Stimulated activated memory B cell treated with anti-CD40 and anti-IgM and Interleukin-4, amounts not matched to agents 10 μg/mL and 1 μg/mL and 100 μg/mL, for 72 hours (primary cell): ENCODE data around the gene TMEM205.
"Not testable (repeated sequence)": the region's sequence is repeated elsewhere in the genome, so short reads cannot be mapped to it uniquely, and the experiment has no call there.

ENCODE experiments used
- ATAC-seq: fragments of 150-1000 bp; cut with Tn5 transposase; 2 replicates; pipeline ENCODE4 v1.10.0; 2021
- H3K27ac Mint-ChIP-seq: one replicate; pipeline ENCODE4 v1.8.0; 2022; ENCODE audit warnings: mild to moderate bottlenecking, mixed read lengths
- H3K27me3 Mint-ChIP-seq: one replicate; pipeline ENCODE4 v1.8.0; 2022; ENCODE audit warnings: mixed read lengths
- H3K36me3 Mint-ChIP-seq: one replicate; pipeline ENCODE4 v1.8.0; 2022; ENCODE audit warnings: mixed read lengths
- H3K4me1 Mint-ChIP-seq: one replicate; pipeline ENCODE4 v1.8.0; 2022; ENCODE audit warnings: mixed read lengths
- H3K4me3 Mint-ChIP-seq: one replicate; pipeline ENCODE4 v1.8.0; 2022; ENCODE audit warnings: mild to moderate bottlenecking, moderate library complexity, mixed read lengths
- H3K9me3 Mint-ChIP-seq: one replicate; pipeline ENCODE4 v1.8.0; 2022; ENCODE audit warnings: mixed read lengths

Gene TMEM205

DNA sequence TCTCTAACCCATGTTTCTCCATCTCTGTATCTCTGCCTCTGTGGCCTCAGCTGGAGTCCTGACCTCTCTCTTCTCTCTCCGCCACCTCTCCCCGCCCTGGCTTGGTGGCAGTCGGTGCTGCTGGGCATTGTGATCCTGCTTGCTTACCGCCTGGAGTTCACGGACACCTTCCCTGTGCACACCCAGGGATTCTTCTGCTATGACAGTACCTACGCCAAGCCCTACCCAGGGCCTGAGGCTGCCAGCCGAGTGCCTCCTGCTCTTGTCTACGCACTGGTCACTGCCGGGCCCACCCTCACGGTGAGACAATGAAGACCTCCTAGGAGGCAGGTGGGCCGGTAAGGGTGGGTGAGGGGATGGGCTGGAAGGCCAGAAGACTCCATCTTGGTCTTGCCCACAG, 13.4 kb upstream of the TMEM205 start:
- H3K4me3 Mint-ChIP-seq = no peak overlapping the region
- no peak overlapping the region for H3K27ac Mint-ChIP-seq
- peaks cover 7% of the 10 kb centered on the region for H3K36me3 Mint-ChIP-seq
- H3K9me3 Mint-ChIP-seq = no peaks in the 10 kb centered on the region
- ATAC-seq = no peak
- H3K27me3 Mint-ChIP-seq = peaks cover 38% of the 10 kb centered on the region
- peaks cover 13% of the 10 kb centered on the region for H3K4me1 Mint-ChIP-seq

DNA sequence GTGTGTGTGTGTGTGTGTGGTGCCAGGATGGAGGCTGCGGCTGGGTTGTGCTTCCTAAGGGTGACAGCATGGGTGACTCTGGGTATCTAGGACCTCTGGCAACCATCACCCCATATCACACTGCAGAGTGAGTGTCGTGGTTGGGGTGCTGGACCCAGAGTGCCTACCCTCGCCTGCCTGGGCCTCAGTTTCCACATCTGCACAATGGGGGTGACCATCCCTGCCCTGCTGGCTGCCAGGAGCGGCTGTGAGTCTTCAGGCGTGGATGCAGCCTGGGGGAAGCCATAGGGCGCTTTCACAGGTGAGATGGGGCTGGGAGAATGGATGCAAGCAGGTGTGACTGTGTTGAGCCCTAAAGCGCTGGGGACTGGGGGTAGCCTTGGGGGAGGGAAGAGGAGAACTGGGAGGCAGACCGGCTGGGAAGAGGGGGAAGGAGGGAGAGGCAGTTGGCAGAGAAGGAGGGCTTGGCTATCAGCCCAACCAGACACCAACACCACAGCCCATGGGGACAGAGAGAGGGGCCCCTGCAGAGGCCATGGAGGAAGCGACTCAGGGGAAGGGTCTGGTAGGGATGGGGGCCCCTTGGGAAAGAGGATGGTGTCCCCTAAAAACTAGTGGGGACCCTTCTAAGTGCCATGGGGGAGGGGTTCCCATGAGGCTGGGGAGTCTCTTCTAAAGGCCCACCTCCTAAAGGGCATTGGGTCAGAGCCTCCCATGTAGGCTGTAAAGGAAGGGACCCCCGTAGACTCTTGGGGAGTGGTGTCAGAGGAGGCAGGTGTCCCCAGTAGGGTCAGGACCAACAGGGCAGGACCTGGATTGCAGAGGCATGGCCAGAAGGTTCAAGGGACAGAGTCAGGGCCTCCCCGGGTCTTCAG, 10.8 kb upstream of the TMEM205 start:
- Mint-ChIP-seq H3K27ac (no peak overlapping the region), H3K9me3 (no peaks in the 10 kb centered on the region), H3K36me3 (peaks cover 4% of the 10 kb centered on the region), H3K4me1 (peaks cover 13% of the 10 kb centered on the region), H3K4me3 (no peak overlapping the region), H3K27me3 (peaks cover 38% of the 10 kb centered on the region)
- no peak for ATAC-seq

- H3K27ac Mint-ChIP-seq = no peak overlapping the region
- ATAC-seq = no peak
- H3K36me3 Mint-ChIP-seq = peaks cover 4% of the 10 kb centered on the region
- no peaks in the 10 kb centered on the region for H3K9me3 Mint-ChIP-seq
- H3K4me1 Mint-ChIP-seq = peaks cover 13% of the 10 kb centered on the region
- H3K4me3 Mint-ChIP-seq = peak overlapping the region; percentile 44
- peaks cover 38% of the 10 kb centered on the region for H3K27me3 Mint-ChIP-seq
Observed at GRCh38 chr19:11356074-11356397, 10.0 kb upstream of the TMEM205 start.

DNA sequence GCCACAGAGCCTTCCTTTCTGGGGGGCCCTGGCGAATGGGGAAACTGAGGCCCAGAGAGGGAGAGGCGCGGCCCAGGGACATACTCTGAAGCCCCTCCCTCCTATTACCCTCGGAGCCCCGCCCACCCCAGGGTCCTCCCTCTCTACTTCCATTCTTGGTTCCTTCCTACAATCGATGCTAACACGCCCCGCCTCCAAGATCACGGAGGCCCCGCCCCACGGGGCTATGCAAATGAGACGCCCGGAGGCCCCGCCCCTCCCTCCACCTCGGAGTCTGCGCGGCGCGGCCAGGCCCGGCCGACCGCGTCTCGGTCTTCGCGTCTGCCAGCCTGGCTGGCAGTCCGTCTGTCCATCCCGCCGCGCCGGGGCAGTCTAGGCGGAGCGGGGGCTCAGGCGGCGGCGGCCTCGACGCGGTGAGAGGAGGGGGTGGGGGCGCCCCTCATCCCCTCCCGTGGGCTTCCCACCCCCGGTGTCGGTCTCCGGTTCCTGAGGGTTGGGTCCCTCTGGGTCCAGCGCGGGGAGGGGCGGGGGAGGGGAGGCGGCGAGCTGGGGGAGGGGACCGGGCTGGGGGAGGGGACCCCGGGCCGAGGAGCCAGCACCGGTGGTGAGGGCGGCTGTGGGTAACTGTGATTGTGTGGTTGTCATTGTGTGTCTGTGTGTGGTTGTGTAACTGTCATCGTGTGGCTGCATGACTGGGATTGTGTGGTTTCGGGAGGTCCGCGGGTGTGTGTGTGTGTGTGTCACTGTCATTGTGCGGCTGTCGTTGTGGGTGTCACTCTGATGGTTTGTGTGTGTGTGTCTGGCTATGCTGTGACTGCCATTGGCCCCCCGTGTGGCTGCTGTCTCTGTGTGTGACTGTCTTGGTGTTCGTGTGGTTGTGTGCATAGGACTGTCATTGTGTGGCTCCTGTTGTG, 9.3 kb upstream of the TMEM205 start, which contains the start of gene PLPPR2:
Gene PLPPR2 (plus strand): TSS at position 273 of the 914 bp plus-strand sequence. CDS start 2,242 bp downstream, outside the sequence.
- H3K4me1 Mint-ChIP-seq = peaks cover 13% of the 10 kb centered on the region
- ATAC-seq = peak; percentile 80
- no peaks in the 10 kb centered on the region for H3K9me3 Mint-ChIP-seq
- peaks cover 38% of the 10 kb centered on the region for H3K27me3 Mint-ChIP-seq
- peak within 1 kb of the TSS; percentile 44 for H3K4me3 Mint-ChIP-seq
- H3K27ac Mint-ChIP-seq = peak within 1 kb of the TSS; percentile 1
- H3K36me3 Mint-ChIP-seq = peaks cover 4% of the 10 kb centered on the region

DNA sequence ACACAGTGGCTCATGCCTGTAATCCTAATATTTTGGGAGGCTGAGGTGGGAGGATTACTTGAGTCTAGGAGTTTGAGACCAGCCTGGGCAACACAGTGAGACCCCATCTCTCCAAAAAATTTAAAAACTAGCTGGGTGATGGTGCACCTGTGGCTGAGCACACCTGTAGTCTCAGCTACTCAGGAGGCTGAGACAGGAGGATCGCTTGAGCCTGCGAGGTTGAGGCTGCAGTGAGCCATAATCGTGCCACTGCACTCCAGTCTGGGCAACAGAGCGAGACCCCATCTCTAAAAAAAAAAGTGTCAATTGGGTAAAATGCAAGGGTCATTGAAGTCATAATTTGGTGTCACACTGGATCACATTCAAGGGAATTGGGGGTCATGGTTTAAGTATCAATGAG, 8.0 kb upstream of the TMEM205 start:
- Mint-ChIP-seq H3K4me1 (peaks cover 13% of the 10 kb centered on the region), H3K36me3 (peaks cover 12% of the 10 kb centered on the region), H3K27me3 (peaks cover 38% of the 10 kb centered on the region)
- not testable (repeated sequence) for H3K9me3 Mint-ChIP-seq, H3K27ac Mint-ChIP-seq, ATAC-seq, H3K4me3 Mint-ChIP-seq

- Mint-ChIP-seq H3K9me3 (peaks cover 4% of the 10 kb centered on the region), H3K4me1 (peaks cover 29% of the 10 kb centered on the region), H3K4me3 (no peak overlapping the region), H3K27ac (no peak overlapping the region), H3K36me3 (peaks cover 9% of the 10 kb centered on the region), H3K27me3 (no peaks in the 10 kb centered on the region)
- no peak for ATAC-seq
Observed at GRCh38 chr19:11349171-11349570, 3.1 kb upstream of the TMEM205 start.

DNA sequence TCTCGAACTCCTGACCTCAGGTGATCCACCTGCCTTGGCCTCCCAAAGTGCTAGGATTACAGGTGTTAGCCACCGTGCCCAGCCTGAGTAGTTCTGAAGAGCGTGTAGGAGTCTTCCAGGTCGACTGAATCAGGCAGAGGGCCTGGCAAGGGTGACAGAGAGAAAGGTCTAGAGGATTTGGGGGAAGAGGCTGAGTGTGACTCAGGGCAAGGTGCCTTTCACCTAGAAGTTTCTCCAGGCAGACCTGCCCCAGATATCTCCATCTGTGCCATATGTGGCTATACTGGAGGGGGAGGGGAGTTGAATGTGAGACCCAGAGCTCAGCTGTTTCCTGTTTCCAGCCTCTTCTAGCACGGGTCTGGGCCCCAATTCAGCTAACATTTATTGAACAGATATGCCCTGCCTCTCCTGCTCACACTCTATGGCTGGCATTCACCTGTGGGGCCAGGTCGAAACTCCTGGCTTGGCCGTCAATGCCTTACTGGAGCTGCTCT, 1.5 kb upstream of the TMEM205 start:
- Mint-ChIP-seq H3K27ac (no peak overlapping the region), H3K27me3 (no peaks in the 10 kb centered on the region)

GRCh38 chr19:11345122-11345803, 805 bp downstream of the TMEM205 start:
- peaks cover 29% of the 10 kb centered on the region for H3K4me1 Mint-ChIP-seq
- peak overlapping the region; percentile 88 for H3K27ac Mint-ChIP-seq
- no peaks in the 10 kb centered on the region for H3K27me3 Mint-ChIP-seq
- H3K36me3 Mint-ChIP-seq = peaks cover 17% of the 10 kb centered on the region
- H3K9me3 Mint-ChIP-seq = peaks cover 4% of the 10 kb centered on the region
- ATAC-seq = no peak
- H3K4me3 Mint-ChIP-seq = peak overlapping the region; percentile 86

More for the DNA sequence above, 1.5 kb upstream of the TMEM205 start:
- Mint-ChIP-seq H3K4me3 (peak overlapping the region; percentile 86), H3K9me3 (peaks cover 4% of the 10 kb centered on the region), H3K36me3 (peaks cover 12% of the 10 kb centered on the region), H3K4me1 (peaks cover 29% of the 10 kb centered on the region)
- no peak for ATAC-seq

GRCh38 chr19:11342429-11342828, 3.6 kb downstream of the TMEM205 start:
- no peak for ATAC-seq
- H3K27ac Mint-ChIP-seq = no peak overlapping the region
- H3K4me3 Mint-ChIP-seq = no peak overlapping the region
- no peaks in the 10 kb centered on the region for H3K27me3 Mint-ChIP-seq
- H3K36me3 Mint-ChIP-seq = peaks cover 8% of the 10 kb centered on the region
- no peaks in the 10 kb centered on the region for H3K9me3 Mint-ChIP-seq
- peaks cover 45% of the 10 kb centered on the region for H3K4me1 Mint-ChIP-seq

DNA sequence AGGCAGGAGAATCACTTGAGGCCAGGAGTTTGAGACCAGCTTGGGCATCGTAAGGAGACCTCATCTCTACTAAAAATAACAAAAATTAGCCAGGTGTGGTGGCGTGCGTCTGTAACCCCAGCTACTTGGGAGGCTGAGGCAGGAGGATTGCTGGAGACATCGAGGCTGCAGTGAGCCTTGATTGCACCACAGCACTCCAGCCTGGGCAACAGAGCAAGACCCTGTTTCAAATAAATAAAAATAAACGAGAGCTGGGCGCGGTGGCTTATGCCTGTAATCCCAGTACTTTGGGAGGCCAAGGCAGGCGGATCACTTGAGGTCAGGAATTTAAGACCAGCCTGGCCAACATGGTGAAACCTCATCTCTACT, 6.0 kb downstream of the TMEM205 start:
- H3K4me1 Mint-ChIP-seq = peaks cover 26% of the 10 kb centered on the region
- H3K4me3 Mint-ChIP-seq = peak overlapping the region; percentile 83
- not testable (repeated sequence) for ATAC-seq, H3K9me3 Mint-ChIP-seq, H3K27me3 Mint-ChIP-seq
- H3K27ac Mint-ChIP-seq = peak overlapping the region; percentile 81
- peaks cover 24% of the 10 kb centered on the region for H3K36me3 Mint-ChIP-seq

- H3K27me3 Mint-ChIP-seq = no peaks in the 10 kb centered on the region
- ATAC-seq = peak; percentile 96
- peak within 1 kb of the TSS; percentile 81 for H3K27ac Mint-ChIP-seq
- peaks cover 3% of the 10 kb centered on the region for H3K9me3 Mint-ChIP-seq
- H3K4me1 Mint-ChIP-seq = peaks cover 20% of the 10 kb centered on the region
- peak within 1 kb of the TSS; percentile 83 for H3K4me3 Mint-ChIP-seq
- peaks cover 30% of the 10 kb centered on the region for H3K36me3 Mint-ChIP-seq
Observed at GRCh38 chr19:11339254-11340098, 6.6 kb downstream of the TMEM205 start, which contains the start of gene RAB3D. Gene RAB3D, minus strand, starts transcription at chr19:11339657. Its CDS starts 2,258 bp downstream, at chr19:11337399.

DNA sequence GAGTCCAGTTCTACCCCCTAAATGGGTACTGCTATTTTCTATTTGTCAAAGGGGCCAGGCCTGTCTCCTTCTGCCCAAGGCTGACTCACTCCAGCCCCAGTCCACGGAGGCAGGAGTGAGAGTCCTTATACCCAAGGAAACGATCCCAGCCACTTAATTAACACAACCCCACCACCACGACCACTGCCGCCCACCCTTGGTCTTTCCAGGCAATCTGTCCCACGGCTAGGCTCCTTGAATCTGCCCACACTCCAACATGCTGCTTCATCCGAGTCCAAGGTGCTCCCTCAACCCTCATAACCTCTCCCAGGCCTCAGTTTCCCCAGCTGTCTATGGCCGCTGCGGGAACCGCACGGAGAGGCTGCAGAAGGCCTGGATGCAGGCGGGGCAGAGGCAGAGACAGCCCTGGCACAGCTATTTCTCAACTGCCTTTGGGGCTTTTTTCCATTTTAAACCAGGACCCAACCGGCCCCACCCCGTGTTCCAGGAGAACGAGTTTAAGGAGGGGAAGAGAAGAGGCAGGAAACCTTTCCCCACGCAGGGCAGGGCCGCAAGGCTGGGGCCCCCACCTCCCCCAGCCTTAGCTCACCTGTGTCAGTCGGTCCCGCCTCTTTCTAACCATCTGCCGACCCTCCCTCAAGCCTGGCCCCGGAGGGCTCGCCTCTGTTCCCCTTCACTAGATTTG, 7.4 kb downstream of the TMEM205 start:
- Mint-ChIP-seq H3K9me3 (peaks cover 3% of the 10 kb centered on the region), H3K27ac (peak overlapping the region; percentile 81), H3K36me3 (peaks cover 37% of the 10 kb centered on the region), H3K27me3 (no peaks in the 10 kb centered on the region), H3K4me3 (peak overlapping the region; percentile 83), H3K4me1 (peaks cover 16% of the 10 kb centered on the region)
- ATAC-seq = no peak

DNA sequence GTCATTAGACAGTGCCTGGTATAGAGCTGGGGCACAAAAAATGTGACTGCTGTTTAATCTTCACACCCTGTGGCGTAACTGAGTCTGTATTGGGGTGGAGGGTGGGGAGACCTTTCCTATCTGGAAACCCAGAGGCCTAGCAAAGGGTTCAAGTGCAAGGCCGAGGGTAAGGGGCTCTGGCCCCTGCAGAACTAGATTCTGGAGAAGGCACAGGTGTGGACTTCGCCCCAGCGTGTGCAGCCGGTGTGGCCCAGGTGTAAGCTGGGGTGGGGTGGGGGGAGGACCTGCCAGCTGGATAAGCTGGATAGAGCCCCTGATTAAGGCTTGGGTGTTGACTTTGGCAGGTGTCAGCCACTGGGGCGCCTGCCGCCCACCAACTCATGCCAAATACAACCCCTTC, 7.9 kb downstream of the TMEM205 start:
- Mint-ChIP-seq H3K9me3 (peaks cover 3% of the 10 kb centered on the region), H3K27me3 (no peaks in the 10 kb centered on the region), H3K27ac (no peak overlapping the region), H3K4me1 (peaks cover 16% of the 10 kb centered on the region), H3K36me3 (peaks cover 43% of the 10 kb centered on the region), H3K4me3 (no peak overlapping the region)
- ATAC-seq = no peak

- Mint-ChIP-seq H3K36me3 (peaks cover 42% of the 10 kb centered on the region), H3K27me3 (no peaks in the 10 kb centered on the region), H3K4me3 (no peak overlapping the region), H3K27ac (no peak overlapping the region), H3K4me1 (peaks cover 16% of the 10 kb centered on the region), H3K9me3 (peaks cover 3% of the 10 kb centered on the region)
- no peak for ATAC-seq
Observed at GRCh38 chr19:11337080-11337479, 9.0 kb downstream of the TMEM205 start.
